Adrenal gland (tissue), 5 donors: ENCODE results near the gene RUFY4.

Experiments
- POLR2A ChIP-seq, 2 donors: fragments of 450-650 bp; IDR thresholded peaks; one replicate each; pipeline ENCODE4 v1.6.1; 2017; ENCODE audit warnings: antibody characterized with exemption in 2 of 2, mild to moderate bottlenecking in 2 of 2, moderate library complexity in 1 of 2
- TF ChIP-seq, protein P1 (sequence below), 6 experiments: fragments of 450-650 bp in 4 of 6; fragments of 200-600 bp in 2 of 6; sonication (generic) in 1 of 6; IDR thresholded peaks; 1 replicate in 5 of 6; 2 replicates in 1 of 6; pipeline versions ENCODE4 v1.5.1 to v1.8.0; 2016 to 2021; ENCODE audit warnings: antibody characterized with exemption in 6 of 6, mild to moderate bottlenecking in 2 of 6, moderate library complexity in 1 of 6
- donor health status: DM: no; HTN: no; CAD: no.

DNA sequence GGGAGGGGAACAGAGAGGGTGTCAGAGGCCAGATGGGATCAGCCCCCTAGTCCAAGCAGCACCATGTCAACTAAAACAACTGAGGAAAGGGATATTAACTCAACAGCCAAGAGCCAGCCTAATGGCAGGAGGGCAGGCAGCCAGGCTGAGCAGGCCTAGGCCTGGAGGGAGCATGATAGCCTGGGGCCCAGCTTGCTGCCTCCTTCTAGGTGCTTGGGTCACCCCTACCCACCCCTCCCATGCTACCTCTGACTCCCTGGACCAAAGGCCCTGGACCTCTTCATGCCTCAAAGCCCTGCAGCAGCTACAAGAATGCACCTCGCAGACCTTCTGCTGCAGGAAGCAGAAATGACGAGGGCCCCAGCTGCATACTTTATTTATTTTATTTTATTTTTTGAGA, 44.2 kb upstream of the RUFY4 start:
- TF ChIP-seq, protein P1, sequence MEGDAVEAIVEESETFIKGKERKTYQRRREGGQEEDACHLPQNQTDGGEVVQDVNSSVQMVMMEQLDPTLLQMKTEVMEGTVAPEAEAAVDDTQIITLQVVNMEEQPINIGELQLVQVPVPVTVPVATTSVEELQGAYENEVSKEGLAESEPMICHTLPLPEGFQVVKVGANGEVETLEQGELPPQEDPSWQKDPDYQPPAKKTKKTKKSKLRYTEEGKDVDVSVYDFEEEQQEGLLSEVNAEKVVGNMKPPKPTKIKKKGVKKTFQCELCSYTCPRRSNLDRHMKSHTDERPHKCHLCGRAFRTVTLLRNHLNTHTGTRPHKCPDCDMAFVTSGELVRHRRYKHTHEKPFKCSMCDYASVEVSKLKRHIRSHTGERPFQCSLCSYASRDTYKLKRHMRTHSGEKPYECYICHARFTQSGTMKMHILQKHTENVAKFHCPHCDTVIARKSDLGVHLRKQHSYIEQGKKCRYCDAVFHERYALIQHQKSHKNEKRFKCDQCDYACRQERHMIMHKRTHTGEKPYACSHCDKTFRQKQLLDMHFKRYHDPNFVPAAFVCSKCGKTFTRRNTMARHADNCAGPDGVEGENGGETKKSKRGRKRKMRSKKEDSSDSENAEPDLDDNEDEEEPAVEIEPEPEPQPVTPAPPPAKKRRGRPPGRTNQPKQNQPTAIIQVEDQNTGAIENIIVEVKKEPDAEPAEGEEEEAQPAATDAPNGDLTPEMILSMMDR (IDR thresholded peaks at IDR 0.05), result no peak
- TF ChIP-seq POLR2A (IDR thresholded peaks at IDR 0.05), result no peak
